WTC11 (cell line): ENCODE measurements around the gene VEPH1. TPM values are rescaled to one million over a fixed set of nuclear protein-coding genes. Genes with fewer than 3 reads are reported as not detected.

Source experiments
- ATAC-seq: fragments of 200-7000 bp; cut with Tn5 transposase; 2 replicates; pipeline ENCODE4 v1.10.0; 2021; ENCODE audit warnings: mild to moderate bottlenecking, moderate library complexity
- CTCF ChIA-PET: fragments of 300-600 bp; sonication (Branson Sonifier 250); formaldehyde crosslinking; loops from one replicate; lab custom pipeline; 2021; ENCODE audit warnings: antibody characterized with exemption; lab: Charles Lee
- POLR2A ChIA-PET: fragments of 350-600 bp; sonication (Branson Sonifier 250); formaldehyde crosslinking; loops from one replicate; lab custom pipeline; 2021; ENCODE audit warnings: antibody characterized with exemption; lab: Charles Lee
- DNase-seq: peaks from one replicate; pipeline ENCODE4 v3.0.0; 2021; ENCODE audit warnings: low spot score
- H3K27ac Mint-ChIP-seq: 2 replicates; pipeline ENCODE4 v1.8.0; 2021; ENCODE audit warnings: mixed read lengths
- H3K27me3 Mint-ChIP-seq: 2 replicates; pipeline ENCODE4 v1.8.0; 2021; ENCODE audit warnings: low read depth, mild to moderate bottlenecking, moderate library complexity, mixed read lengths
- H3K36me3 Mint-ChIP-seq: 2 replicates; pipeline ENCODE4 v1.8.0; 2021; ENCODE audit warnings: mixed read lengths
- H3K4me1 Mint-ChIP-seq: 2 replicates; pipeline ENCODE4 v1.8.0; 2022; ENCODE audit warnings: mixed read lengths
- H3K4me3 Mint-ChIP-seq: 2 replicates; pipeline ENCODE4 v1.8.0; 2021; ENCODE audit warnings: mild to moderate bottlenecking, moderate library complexity, mixed read lengths
- H3K9me3 Mint-ChIP-seq: 2 replicates; pipeline ENCODE4 v1.8.0; 2021; ENCODE audit warnings: mixed read lengths
- ARID4B ChIP-seq: sonication (generic); formaldehyde crosslinking; IDR thresholded peaks from 2 replicates; pipeline ENCODE4 v1.8.0; 2023; ENCODE audit warnings: missing genetic modification reagents, mild to moderate bottlenecking, borderline replicate concordance
- ATF1 ChIP-seq: sonication (generic); formaldehyde crosslinking; IDR thresholded peaks from 2 replicates; pipeline ENCODE4 v1.8.1; 2023; ENCODE audit warnings: mild to moderate bottlenecking, moderate library complexity, missing genetic modification reagents
- ATF3 ChIP-seq: sonication (generic); formaldehyde crosslinking; conservative IDR thresholded peaks from 2 replicates; pipeline ENCODE4 v1.8.1; 2022; ENCODE audit warnings: mild to moderate bottlenecking, missing genetic modification reagents
- CBFB ChIP-seq: sonication (generic); formaldehyde crosslinking; IDR thresholded peaks from 2 replicates; pipeline ENCODE4 v1.8.1; 2022; ENCODE audit warnings: mild to moderate bottlenecking, low read depth, missing genetic modification reagents
- CREB1 ChIP-seq: sonication (generic); formaldehyde crosslinking; IDR thresholded peaks from 2 replicates; pipeline ENCODE4 v1.8.0; 2023; ENCODE audit warnings: mild to moderate bottlenecking, missing genetic modification reagents
- CTCF ChIP-seq: fragments of 200-600 bp; IDR thresholded peaks from 2 replicates; pipeline ENCODE4 v1.8.0; 2022; ENCODE audit warnings: antibody characterized with exemption
- E2F1 ChIP-seq: sonication (generic); formaldehyde crosslinking; IDR thresholded peaks from 2 replicates; pipeline ENCODE4 v1.8.0; 2022; ENCODE audit warnings: mild to moderate bottlenecking, missing genetic modification reagents
- GRHL2 ChIP-seq: fragments of 250-450 bp; sonication (Bioruptor Pico); IDR thresholded peaks from 2 replicates; pipeline ENCODE4 v1.8.0; 2022; ENCODE audit warnings: mild to moderate bottlenecking, moderate library complexity; ENCODE audit not compliant: insufficient replicate concordance, severe bottlenecking
- MYBL2 ChIP-seq: sonication (generic); formaldehyde crosslinking; IDR thresholded peaks from 2 replicates; pipeline ENCODE4 v1.8.1; 2023; ENCODE audit warnings: mild to moderate bottlenecking, moderate library complexity, missing genetic modification reagents
- NFATC4 ChIP-seq: fragments of 250-450 bp; sonication (Bioruptor Pico); IDR thresholded peaks from 2 replicates; pipeline ENCODE4 v1.9.0; 2021; ENCODE audit warnings: mild to moderate bottlenecking
- NR1H2 ChIP-seq: sonication (generic); formaldehyde crosslinking; IDR thresholded peaks from 2 replicates; pipeline ENCODE4 v1.9.0; 2021; ENCODE audit warnings: mild to moderate bottlenecking, moderate library complexity, missing genetic modification reagents
- OVOL2 ChIP-seq: fragments of 250-450 bp; sonication (Bioruptor Pico); IDR thresholded peaks from 2 replicates; pipeline ENCODE4 v1.9.0; 2021; ENCODE audit warnings: mild to moderate bottlenecking, borderline replicate concordance
- RORB ChIP-seq: fragments of 250-450 bp; sonication (Bioruptor Pico); IDR thresholded peaks from 2 replicates; pipeline ENCODE4 v1.9.0; 2021; ENCODE audit warnings: mild to moderate bottlenecking
- SMAD3 ChIP-seq: sonication (generic); formaldehyde crosslinking; IDR thresholded peaks from 2 replicates; pipeline ENCODE4 v1.8.0; 2022; ENCODE audit warnings: missing genetic modification reagents, mild to moderate bottlenecking, borderline replicate concordance
- TCF7 ChIP-seq: sonication (generic); formaldehyde crosslinking; IDR thresholded peaks from 2 replicates; pipeline ENCODE4 v1.8.0; 2022; ENCODE audit warnings: mild to moderate bottlenecking, low read depth, missing genetic modification reagents, moderate library complexity
- ZNF232 ChIP-seq: sonication (generic); formaldehyde crosslinking; IDR thresholded peaks from 2 replicates; pipeline ENCODE4 v1.8.0; 2022; ENCODE audit warnings: mild to moderate bottlenecking, missing genetic modification reagents
- ZNF425 ChIP-seq: fragments of 250-450 bp; sonication (Bioruptor Pico); conservative IDR thresholded peaks from 2 replicates; pipeline ENCODE4 v1.9.0; 2021; ENCODE audit warnings: mild to moderate bottlenecking
- ZNF671 ChIP-seq: fragments of 250-450 bp; sonication (Bioruptor Pico); IDR thresholded peaks from 2 replicates; pipeline ENCODE4 v1.8.0; 2021; ENCODE audit warnings: mild to moderate bottlenecking
- ZSCAN18 ChIP-seq: fragments of 250-450 bp; sonication (Bioruptor Pico); IDR thresholded peaks from 2 replicates; pipeline ENCODE4 v2.1.2; 2022; ENCODE audit warnings: mild to moderate bottlenecking, moderate library complexity
- total RNA-seq: library from RNA; stranded (reverse); gene quantifications from 3 replicates; pipeline ENCODE4 v1.2.3, GENCODE V29; 2021

The VEPH1 gene
- total RNA-seq, 1 experiment from 2014 or later = 10.8 TPM

- TF ChIP-seq ARID4B (CRISPR knock-in tag) (no peak), ZNF425 (CRISPR knock-in tag) (no peak)
These were observed 88.4 kb downstream of the VEPH1 start (continued) for GRCh38 chr3:157414861-157415260.

- ChIA-PET CTCF (no interaction called here), POLR2A (no interaction called here)
- no peaks in the 10 kb centered on the region for H3K27me3 Mint-ChIP-seq
- 0 out of 2 replicates have a peak, but pooled peaks cover 5% of the 10 kb centered on the region for H3K36me3 Mint-ChIP-seq
- no peak overlapping the region for H3K27ac Mint-ChIP-seq
- no peak overlapping the region for H3K4me3 Mint-ChIP-seq
- TF ChIP-seq SMAD3 (CRISPR knock-in tag) (no peak), NR1H2 (CRISPR knock-in tag) (no peak), ZNF425 (CRISPR knock-in tag) (no peak), ATF3 (CRISPR knock-in tag) (no peak), OVOL2 (CRISPR knock-in tag) (no peak), ZNF671 (no peak), ATF1 (CRISPR knock-in tag) (no peak), CBFB (CRISPR knock-in tag) (no peak), CTCF (no peak), CREB1 (CRISPR knock-in tag) (no peak), NFATC4 (CRISPR knock-in tag) (no peak), TCF7 (CRISPR knock-in tag) (no peak), ZSCAN18 (CRISPR knock-in tag) (no peak), MYBL2 (CRISPR knock-in tag) (no peak), ZNF232 (CRISPR knock-in tag) (no peak), E2F1 (CRISPR knock-in tag) (no peak), GRHL2 (CRISPR knock-in tag) (no peak), RORB (no peak)
- no peak for ATAC-seq
- no peak for DNase-seq
- no peaks in the 10 kb centered on the region for H3K9me3 Mint-ChIP-seq
- peaks cover 3% of the 10 kb centered on the region; the same call in 1 of the 2 replicates for H3K4me1 Mint-ChIP-seq
These were observed 90.8 kb downstream of the VEPH1 start for GRCh38 chr3:157412323-157412855.
